Heart left ventricle (tissue), 13 donors: ENCODE results near the gene MLLT10.

Experiments
- POLR2A ChIP-seq, 2 donors: fragments of 450-650 bp; IDR thresholded peaks; one replicate each; pipeline ENCODE4 v1.6.1; 2017; ENCODE audit warnings: antibody characterized with exemption in 2 of 2, mild to moderate bottlenecking in 2 of 2, moderate library complexity in 2 of 2
- TF ChIP-seq, protein P1 (sequence below), 12 donors: fragments of 200-600 bp; sonication (generic) in 4 of 12; IDR thresholded peaks; one replicate each; pipeline versions ENCODE4 v1.5.0 to v1.8.0; 2018 to 2022; ENCODE audit warnings: antibody characterized with exemption in 12 of 12, mild to moderate bottlenecking in 5 of 12
- donor health status: ischemic (EF 13 %, LVEDD 7.1; RV severe dilation, severe dysfunction).
- donor health status: DM: no; HTN: yes; CAD: no.
- donor health status: DM: no; HTN: no; CAD: no.
- donor health status: ischemic (EF 25% LVEDD 6.9; RV normal size, moderate dysfunction).
- donor health status: ischemic (EF 25% LVEDD 5.7; RV mildly dilated, moderate dysfunction).
- donor health status: ischemic (EF 35%, LVEDD 5.7; RV mildly dilated, moderate dysfunction).
- donor health status: nonischemic (EF 11% LVEDD 7.7; RV severe dilation, severe dysfunction).
- donor health status: DM: yes; HTN: yes; CAD: no.
- donor health status: PGD.
- donor health status: ischemic (EF 29% LVEDD 5.4; RV normal size, mild dysfunction).
- donor health status: nonischemic (EF 23%, LVEDD 6.1; RV moderate dilation, normal function).

DNA sequence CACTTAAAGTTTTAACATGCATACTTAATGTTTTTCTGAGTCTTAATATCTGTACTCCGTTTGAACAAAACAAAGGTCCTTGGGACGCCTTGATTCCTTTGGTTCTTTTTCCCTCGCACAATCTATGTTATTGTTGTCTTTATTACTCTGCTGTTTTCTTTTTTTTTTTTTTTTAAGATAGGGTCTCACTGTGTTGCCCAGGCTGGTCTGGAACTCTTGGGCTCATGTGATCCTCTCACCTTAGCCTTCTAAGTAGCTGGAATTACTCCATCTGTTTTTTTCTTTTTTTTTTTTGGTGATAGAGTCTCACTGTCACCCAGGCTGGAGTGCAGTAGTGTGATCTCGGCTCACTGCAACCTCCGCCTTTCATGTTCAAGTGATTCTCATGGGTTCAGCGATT is 13.2 kb downstream of the MLLT10 start:
- TF ChIP-seq POLR2A (IDR thresholded peaks at IDR 0.05): no peak
- TF ChIP-seq, protein P1, sequence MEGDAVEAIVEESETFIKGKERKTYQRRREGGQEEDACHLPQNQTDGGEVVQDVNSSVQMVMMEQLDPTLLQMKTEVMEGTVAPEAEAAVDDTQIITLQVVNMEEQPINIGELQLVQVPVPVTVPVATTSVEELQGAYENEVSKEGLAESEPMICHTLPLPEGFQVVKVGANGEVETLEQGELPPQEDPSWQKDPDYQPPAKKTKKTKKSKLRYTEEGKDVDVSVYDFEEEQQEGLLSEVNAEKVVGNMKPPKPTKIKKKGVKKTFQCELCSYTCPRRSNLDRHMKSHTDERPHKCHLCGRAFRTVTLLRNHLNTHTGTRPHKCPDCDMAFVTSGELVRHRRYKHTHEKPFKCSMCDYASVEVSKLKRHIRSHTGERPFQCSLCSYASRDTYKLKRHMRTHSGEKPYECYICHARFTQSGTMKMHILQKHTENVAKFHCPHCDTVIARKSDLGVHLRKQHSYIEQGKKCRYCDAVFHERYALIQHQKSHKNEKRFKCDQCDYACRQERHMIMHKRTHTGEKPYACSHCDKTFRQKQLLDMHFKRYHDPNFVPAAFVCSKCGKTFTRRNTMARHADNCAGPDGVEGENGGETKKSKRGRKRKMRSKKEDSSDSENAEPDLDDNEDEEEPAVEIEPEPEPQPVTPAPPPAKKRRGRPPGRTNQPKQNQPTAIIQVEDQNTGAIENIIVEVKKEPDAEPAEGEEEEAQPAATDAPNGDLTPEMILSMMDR (IDR thresholded peaks at IDR 0.05): no peak
